GM12872 (cell line): ENCODE measurements around the gene NLK.

Experiments
- TF ChIP-seq, protein P1 (sequence below): IDR thresholded peaks from 3 replicates; pipeline ENCODE4 v1.5.1; 2011; ENCODE audit warnings: low read depth, mild to moderate bottlenecking, low read length, moderate library complexity; ENCODE audit not compliant: insufficient read depth

Gene NLK

DNA sequence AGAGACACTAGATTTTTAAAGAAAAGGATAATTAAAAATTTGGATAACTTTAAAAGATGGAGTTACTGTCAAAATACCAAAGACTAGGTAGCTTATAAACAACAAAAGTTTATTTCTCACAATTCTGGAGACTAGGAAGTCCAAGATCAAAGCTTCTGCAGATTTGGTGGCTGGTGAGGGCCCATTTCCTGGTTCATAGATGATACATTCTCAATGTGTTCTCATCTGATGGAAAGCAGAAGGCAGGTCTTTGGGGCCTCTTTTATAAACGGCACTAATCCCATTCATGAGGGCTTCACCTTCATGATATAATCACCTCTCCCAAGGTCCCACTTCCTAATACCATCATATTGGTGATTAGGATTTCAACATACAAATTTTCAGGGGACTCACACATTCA is 33.7 kb downstream of the NLK start:
- TF ChIP-seq, protein P1, sequence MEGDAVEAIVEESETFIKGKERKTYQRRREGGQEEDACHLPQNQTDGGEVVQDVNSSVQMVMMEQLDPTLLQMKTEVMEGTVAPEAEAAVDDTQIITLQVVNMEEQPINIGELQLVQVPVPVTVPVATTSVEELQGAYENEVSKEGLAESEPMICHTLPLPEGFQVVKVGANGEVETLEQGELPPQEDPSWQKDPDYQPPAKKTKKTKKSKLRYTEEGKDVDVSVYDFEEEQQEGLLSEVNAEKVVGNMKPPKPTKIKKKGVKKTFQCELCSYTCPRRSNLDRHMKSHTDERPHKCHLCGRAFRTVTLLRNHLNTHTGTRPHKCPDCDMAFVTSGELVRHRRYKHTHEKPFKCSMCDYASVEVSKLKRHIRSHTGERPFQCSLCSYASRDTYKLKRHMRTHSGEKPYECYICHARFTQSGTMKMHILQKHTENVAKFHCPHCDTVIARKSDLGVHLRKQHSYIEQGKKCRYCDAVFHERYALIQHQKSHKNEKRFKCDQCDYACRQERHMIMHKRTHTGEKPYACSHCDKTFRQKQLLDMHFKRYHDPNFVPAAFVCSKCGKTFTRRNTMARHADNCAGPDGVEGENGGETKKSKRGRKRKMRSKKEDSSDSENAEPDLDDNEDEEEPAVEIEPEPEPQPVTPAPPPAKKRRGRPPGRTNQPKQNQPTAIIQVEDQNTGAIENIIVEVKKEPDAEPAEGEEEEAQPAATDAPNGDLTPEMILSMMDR: no peak

DNA sequence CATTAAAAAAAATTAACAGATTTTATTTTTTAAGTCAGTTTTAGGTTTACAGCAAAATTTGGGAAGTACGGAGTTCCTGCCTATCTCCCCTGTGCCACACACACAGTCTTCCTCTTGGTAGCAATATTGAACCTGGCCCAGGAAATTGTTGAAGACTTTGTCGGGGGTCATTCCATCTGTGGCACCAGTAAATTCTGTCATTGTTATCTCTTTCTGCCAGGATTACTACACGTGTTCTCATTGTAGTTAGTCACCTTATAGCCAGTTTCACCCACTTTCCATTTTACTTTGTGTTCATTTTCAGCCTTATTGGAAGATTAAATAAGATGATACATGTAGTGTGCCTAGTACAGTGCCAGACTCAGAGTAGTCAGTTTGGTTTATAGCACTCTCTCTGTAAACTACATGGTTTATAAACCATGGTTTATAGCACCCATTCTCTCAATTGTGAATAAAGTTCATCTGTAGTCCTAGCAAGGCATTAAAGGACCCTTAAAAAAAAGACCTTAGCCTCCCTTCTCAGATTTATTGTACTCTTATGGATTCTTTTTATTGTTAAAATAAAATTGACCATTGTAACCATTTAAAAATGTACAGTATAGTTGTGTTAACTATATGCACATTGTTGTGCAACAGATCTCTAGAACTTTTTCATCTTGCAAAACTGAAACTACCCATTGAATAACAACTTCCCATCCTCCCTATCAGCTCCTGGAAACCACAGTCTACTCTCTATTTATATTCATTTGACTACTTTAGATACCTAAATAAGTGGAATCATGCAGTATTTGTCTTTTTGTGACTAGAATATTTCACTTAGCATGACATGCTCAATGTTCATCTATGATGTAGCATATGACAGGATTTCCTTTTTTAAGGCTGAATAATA is 36.1 kb downstream of the NLK start:
- TF ChIP-seq, protein P1: no peak

DNA sequence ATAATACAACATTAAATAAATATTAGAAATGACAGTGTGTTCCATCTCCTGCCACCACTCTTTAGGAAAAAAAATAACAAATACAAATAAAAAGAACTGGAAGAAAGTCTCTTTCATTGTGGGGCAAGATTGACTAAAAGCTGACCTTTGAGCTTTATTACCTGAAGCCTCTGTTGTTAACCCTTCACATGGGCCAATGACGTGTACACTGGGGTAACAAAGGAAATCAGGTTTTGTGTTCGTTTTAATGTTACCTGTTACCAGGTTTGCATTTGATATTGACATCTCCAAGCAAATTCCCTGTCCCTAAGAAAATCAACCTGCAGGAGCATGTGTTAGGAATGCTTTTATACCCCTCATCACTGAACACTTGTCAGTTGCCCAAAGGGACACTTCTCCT is 39.0 kb downstream of the NLK start:
- TF ChIP-seq, protein P1: no peak

DNA sequence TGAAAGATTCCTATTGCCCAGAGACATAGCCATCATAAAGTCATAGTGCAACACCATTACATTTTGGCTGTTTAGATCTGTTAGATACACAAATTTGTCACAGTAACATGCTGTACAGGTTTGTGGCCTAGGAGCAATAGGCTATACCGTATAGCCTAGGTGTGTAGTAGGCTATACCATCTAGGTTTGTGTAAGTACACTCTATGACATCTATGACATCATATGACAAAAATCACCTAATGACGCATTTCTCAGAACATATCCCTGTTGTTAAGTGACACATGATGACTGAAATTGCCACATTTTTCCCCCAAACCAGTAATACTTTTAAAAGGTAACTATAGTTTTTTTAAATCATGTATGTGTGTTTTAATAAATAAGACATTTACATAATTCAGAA is 43.3 kb downstream of the NLK start:
- TF ChIP-seq, protein P1: no peak

DNA sequence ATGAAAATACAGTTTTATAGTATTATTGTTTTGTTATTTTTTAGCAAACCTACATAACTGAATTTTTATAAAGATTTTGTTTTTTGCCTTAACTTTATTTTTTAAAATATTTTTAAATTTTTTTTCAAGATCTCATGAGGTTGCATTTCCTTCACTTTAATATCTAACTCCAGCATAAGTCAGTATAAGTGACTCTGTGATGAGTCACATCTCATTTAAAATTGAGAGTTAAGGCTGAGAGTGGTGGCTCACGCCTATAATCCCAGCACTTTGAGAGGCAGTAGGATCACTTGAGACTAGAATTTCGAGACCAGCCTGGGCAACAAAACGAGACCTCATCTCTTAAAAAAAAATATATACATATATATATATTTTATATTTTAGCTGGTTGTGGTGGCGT is 44.0 kb downstream of the NLK start:
- TF ChIP-seq, protein P1: no peak

DNA sequence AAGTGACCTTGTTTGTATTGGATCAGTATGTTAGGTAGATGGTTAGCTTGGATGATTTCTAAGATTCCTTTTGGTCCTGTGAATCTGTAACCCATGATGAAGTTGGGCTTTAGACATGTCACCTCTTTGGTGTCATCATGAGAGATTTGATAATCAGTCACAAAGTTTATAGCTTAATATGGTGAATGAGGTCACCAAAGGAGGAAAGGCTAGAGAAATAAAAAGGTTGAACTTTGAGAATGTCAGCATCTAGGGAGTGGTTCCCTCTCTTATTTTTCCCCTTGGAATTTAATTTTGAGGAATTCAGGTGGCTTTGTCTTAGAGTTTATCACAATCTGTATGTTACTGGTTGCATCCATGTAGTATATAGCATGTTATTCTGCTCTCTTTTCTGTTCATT is 45.3 kb downstream of the NLK start:
- TF ChIP-seq, protein P1: no peak

DNA sequence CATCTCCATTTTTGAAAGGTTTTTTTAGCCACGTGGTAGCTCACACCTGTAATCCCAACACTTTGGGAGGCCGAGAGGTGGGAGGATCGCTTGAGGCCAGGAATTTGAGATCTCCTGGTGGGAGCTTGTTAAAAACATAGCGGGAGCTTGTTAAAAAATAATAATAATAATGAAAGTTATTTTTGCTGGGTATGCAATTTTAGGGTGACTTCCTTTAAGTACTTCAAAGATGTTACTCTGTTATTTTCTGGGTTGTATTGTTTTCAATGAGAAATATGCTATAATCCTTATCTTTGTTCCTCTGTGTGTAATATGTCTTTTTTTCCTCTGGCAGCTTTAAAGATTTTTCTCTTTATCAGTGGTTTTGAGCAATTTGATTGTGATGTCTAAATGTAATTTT is 48.1 kb downstream of the NLK start:
- TF ChIP-seq, protein P1: no peak
